IPS-18a (cell line): ENCODE results near the gene CELSR3.

Source experiments
- H3K27ac ChIP-seq: one replicate; pipeline ENCODE4 v1.5.1; 2013; ENCODE audit warnings: low read length
- H3K27me3 ChIP-seq: one replicate; pipeline ENCODE4 v1.6.1; 2013; ENCODE audit warnings: mild to moderate bottlenecking, low read length; ENCODE audit not compliant: control insufficient read depth, insufficient read depth
- H3K36me3 ChIP-seq: one replicate; pipeline ENCODE4 v1.6.1; 2013; ENCODE audit warnings: low read depth, low read length; ENCODE audit not compliant: control insufficient read depth
- H3K4me1 ChIP-seq: one replicate; pipeline ENCODE4 v1.6.1; 2013; ENCODE audit warnings: low read depth, low read length; ENCODE audit not compliant: control insufficient read depth
- H3K4me3 ChIP-seq: one replicate; pipeline ENCODE4 v1.5.1; 2013; ENCODE audit warnings: low read length
- H3K9ac ChIP-seq: one replicate; pipeline ENCODE4 v1.6.1; 2013; ENCODE audit warnings: mild to moderate bottlenecking, low read length, moderate library complexity
- H3K9me3 ChIP-seq: one replicate; pipeline ENCODE4 v1.6.1; 2013; ENCODE audit warnings: low read depth, low read length; ENCODE audit not compliant: control insufficient read depth

The CELSR3 gene

DNA sequence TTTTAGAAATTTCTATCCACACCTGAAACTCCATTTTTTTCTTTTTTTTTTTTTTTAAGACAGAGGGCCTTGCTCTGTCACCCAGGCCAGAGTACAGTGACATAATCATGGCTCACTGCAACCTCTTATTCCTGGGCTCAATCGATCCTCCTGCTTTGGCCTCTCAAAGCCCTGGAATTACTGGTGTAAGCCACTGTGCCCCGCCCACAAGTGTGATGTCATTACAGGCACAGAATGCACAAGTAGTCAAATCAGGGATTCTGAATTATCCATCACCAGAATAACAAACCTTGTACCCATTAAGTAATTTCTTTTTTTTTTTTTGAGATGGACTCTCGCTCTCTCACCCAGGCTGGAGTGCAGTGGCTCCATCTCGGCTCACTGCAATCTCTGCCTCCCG, 55.2 kb downstream of the CELSR3 start:
- H3K4me1 ChIP-seq = no peaks in the 10 kb centered on the region
- peaks cover 36% of the 10 kb centered on the region for H3K36me3 ChIP-seq
- H3K27me3 ChIP-seq = no peaks in the 10 kb centered on the region
- no peak overlapping the region for H3K27ac ChIP-seq
- no peaks in the 10 kb centered on the region for H3K9me3 ChIP-seq
- H3K4me3 ChIP-seq = no peak overlapping the region
- no peak overlapping the region for H3K9ac ChIP-seq

DNA sequence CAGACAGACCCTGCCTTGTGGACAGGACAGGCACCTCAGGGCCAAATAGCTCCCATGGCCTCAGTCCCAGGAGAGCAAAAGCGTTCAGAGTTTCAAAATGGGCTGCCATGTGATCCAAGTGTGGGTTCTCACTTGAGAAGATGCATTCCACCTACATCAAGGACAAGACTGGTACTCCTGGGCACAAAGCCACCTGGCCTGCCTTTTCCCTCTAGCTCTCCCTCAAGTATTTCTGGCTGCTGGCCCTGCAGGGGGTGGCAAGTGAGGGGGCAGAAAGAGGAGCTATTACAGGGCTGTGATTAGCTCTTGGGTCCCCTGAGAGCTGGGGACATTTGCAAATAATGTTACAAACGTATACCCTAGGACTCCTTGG, 61.1 kb downstream of the CELSR3 start:
- no peak overlapping the region for H3K27ac ChIP-seq
- no peaks in the 10 kb centered on the region for H3K27me3 ChIP-seq
- no peak overlapping the region for H3K9ac ChIP-seq
- H3K4me1 ChIP-seq = no peaks in the 10 kb centered on the region
- H3K36me3 ChIP-seq = peaks cover 88% of the 10 kb centered on the region
- no peaks in the 10 kb centered on the region for H3K9me3 ChIP-seq
- no peak overlapping the region for H3K4me3 ChIP-seq

DNA sequence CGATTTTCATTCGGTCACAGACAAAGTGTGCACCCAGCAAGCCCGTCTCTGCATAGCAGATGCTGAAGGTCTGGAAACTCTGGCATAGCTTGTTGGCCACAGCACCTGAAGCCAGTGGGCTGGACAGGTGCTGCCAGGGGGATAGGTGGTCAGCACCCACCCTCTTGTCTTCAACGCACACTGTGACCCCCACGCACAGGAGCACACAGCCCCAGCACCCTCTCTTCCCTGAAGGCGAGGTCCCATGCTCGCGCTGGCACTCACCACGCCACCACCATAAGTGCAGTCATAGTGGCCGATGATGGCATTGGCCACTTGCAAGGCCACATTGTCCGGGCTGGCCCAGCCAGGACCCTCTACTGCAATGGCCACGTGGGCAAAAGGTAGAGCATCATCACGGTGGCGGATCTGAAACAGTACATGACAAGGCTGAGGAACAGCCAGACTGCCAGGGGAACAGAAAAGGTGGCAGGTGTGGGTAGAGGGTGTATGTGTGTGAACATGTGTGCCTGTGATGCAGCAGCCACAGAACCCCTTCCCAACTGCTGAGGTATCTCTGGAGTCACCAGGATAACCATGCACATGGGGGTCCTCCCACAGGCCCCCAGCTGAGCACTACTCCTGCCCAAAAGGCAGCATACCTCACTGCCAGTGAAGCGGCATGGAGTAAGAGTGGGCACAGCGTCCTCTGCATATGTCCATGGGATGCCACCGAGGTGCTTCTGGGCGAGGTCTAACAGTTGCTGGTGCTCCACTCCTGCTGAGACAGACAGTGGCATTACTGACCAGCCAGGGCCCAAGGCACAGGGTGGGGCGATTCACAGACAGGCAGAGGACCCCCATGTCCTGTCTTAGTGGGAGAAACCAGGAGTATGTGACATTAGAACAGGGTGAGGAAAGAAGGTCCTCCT, 61.7 kb downstream of the CELSR3 start:
- H3K36me3 ChIP-seq = peaks cover 86% of the 10 kb centered on the region
- no peak overlapping the region for H3K9ac ChIP-seq
- H3K4me3 ChIP-seq = no peak overlapping the region
- H3K9me3 ChIP-seq = no peaks in the 10 kb centered on the region
- H3K27ac ChIP-seq = no peak overlapping the region
- no peaks in the 10 kb centered on the region for H3K27me3 ChIP-seq
- peaks cover under 1% of the 10 kb centered on the region for H3K4me1 ChIP-seq

DNA sequence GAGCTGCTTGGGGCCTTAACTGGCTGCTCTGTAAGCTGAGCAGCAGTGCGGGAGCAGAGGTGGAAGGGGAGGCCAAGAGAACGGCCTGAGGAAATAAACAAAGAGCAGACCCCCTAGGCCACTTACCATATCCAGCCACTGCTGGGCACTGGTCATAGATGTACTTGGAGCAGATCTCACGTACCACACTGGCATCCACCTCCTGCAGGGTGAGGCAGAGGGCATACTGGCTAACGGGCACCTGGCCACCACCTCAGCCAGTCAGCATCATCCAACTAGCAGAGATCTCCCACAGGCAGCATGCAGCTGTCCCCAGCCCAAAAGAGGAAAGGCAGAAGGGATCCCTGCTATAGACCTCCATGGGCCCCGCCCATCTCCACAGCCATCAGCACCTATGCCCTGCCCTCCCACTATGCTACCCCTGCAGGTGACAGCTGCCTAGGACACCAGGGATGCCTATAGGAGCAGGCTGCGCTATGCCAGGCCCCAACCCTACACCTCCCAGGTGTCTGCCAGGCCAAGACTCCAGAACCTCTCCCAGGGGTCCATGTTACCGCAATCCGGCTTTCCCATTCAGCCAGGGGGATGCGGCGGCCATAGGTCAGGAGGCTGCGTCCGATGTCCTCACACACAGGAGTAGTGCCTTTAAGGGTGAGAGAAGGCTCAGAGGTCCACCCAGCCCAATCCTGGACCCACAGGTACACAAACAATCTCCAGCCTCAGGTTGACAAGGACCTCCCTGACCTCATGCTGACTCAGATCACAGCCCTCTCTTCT, 63.0 kb downstream of the CELSR3 start:
- peaks cover 73% of the 10 kb centered on the region for H3K36me3 ChIP-seq
- H3K9ac ChIP-seq = no peak overlapping the region
- H3K27ac ChIP-seq = no peak overlapping the region

DNA sequence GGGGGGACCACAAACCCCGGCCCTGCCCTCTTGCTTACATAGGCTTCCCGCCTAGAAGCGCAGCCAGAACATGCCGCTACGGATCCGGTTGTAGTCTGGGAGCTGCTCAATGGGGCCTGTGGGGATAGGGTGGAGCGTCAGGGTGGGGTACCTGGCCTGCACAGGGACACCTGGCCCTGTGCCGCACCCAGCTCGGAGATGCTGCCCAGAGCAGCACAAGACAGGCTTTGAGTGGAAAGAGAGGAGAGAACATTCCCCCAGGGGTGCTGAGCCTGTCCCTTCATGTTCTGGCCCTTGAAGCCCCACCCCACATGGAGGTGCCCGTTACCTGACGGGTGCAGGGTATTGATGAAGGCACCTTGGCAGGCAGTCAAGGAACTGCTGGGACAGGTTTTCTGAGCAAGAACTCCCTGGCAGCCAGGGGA, 63.6 kb downstream of the CELSR3 start:
- peaks cover 67% of the 10 kb centered on the region for H3K36me3 ChIP-seq
- H3K27ac ChIP-seq = no peak overlapping the region
- no peak overlapping the region for H3K9ac ChIP-seq
- peaks cover 6% of the 10 kb centered on the region for H3K4me1 ChIP-seq
- no peak overlapping the region for H3K4me3 ChIP-seq
- H3K9me3 ChIP-seq = no peaks in the 10 kb centered on the region
- H3K27me3 ChIP-seq = no peaks in the 10 kb centered on the region

More for the DNA sequence above, 63.0 kb downstream of the CELSR3 start:
- Histone ChIP-seq H3K9me3 (no peaks in the 10 kb centered on the region), H3K4me1 (peaks cover 6% of the 10 kb centered on the region), H3K4me3 (no peak overlapping the region), H3K27me3 (no peaks in the 10 kb centered on the region)

DNA sequence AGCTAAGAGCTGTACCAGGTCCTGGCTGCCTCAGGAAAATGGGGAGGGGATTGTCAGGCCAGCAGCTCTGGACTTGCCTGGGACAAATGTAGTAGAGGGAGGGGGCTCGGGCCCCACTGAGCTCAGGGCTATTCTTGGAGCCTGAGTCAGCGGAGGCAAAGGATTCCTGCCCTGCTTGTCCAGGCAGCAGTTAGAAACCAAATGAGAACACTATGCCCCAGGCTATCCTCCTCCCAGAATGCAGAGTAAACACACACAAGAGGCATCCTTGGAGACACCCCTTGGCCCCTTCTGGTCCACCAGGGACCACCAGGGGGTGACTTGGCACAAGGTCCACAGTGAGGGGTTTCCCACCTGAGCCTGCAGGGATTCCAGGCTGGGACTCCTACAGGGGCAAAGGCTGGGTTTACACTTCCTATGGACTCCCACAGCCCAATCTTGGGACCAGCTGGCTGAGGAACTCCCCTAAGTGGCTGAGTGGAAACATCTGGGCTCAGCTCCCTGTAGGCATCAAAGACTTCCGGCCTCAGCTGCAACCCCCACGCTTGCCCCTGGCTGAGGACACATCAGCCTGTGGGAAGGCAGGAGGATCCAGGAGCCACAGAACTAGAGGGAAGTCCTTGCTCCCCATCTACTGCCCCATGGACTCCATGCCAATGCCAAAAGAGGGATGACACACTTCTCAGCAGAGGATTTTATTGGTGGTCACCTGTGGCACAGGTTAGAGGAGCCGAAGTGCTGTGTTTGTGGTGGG, 64.2 kb downstream of the CELSR3 start:
- no peaks in the 10 kb centered on the region for H3K27me3 ChIP-seq
- no peak overlapping the region for H3K27ac ChIP-seq
- no peaks in the 10 kb centered on the region for H3K9me3 ChIP-seq
- H3K36me3 ChIP-seq = peaks cover 61% of the 10 kb centered on the region
- peaks cover 6% of the 10 kb centered on the region for H3K4me1 ChIP-seq
- H3K9ac ChIP-seq = no peak overlapping the region
- H3K4me3 ChIP-seq = no peak overlapping the region

DNA sequence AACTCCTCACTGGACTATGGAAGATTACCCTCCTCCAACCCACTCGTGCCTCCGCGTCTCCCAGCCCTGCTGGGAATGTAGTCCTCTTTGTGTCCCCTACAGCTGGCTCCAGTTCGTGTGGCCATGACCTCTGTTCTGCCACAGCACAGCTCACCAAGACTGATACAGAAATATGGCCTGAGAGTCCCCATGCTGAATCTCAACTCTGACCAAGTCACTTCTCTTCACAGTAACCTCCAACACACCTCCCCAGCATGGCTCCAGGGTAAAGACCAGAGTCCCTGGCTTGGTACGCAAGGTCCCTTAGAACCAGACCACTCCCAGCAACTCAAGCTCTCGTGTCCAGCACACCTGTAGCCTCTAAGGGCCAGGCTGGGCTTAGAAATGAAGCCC, 65.3 kb downstream of the CELSR3 start:
- Histone ChIP-seq H3K27me3 (no peaks in the 10 kb centered on the region), H3K27ac (no peak overlapping the region), H3K9me3 (no peaks in the 10 kb centered on the region), H3K9ac (no peak overlapping the region), H3K4me1 (peaks cover 6% of the 10 kb centered on the region), H3K4me3 (no peak overlapping the region), H3K36me3 (peaks cover 50% of the 10 kb centered on the region)

DNA sequence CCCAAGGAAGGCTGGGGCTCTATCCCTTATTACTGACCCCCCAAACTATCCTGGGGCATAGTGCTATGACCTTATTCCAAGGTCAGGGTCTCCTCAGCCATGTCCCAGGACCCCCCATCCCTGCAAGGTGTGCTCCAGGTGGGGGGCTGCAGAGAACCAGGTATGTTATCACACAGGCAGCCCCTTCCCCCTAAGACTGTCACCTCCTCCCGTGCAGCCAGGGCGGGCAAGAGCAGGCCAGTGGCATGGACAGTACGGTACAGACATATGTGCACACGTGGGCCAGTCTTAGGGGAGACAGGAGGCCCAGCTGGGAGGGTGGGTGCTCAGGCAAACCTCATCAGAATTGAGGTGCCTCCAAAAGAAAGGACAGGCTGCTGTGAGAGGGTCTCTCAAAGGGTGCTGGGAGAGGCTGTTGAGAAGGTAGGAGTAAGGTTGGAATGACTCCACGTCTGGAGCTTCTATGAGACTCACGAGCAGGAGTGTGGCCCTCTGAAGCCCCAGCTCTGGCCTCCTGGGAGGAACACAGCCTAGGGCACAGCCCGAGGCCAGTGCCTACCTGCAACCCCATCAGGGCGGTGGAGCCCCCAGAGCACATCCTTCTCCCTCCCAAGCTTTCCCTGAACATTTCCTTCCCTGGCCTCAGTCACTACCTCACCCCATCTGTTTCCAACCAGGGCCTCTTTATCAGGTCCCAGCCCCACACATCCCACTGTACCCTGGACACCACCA, 65.8 kb downstream of the CELSR3 start:
- peaks cover 6% of the 10 kb centered on the region for H3K4me1 ChIP-seq
- H3K36me3 ChIP-seq = peaks cover 47% of the 10 kb centered on the region
- no peak overlapping the region for H3K4me3 ChIP-seq
- no peaks in the 10 kb centered on the region for H3K9me3 ChIP-seq
- no peaks in the 10 kb centered on the region for H3K27me3 ChIP-seq
- no peak overlapping the region for H3K9ac ChIP-seq
- no peak overlapping the region for H3K27ac ChIP-seq

DNA sequence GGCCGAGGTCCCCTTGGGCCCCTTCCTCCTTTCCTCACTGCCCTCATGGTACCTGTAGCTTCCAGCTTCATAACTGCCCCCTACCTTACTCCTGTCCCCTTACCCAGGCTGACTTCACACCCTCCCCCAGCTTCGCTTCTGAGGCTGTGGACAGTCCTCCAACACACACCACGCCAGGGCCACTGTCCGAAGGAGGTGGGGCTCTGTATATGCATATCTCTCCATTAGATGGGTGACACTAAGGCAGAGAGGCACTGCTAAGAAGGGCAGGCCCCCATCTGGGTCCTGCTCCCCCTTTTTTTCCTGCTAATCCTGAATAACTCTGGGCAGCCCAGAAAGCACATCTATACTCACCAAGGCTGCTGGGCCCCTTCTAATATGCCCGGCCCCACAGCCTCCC, 66.5 kb downstream of the CELSR3 start:
- H3K4me3 ChIP-seq = no peak overlapping the region
- H3K27me3 ChIP-seq = no peaks in the 10 kb centered on the region
- H3K36me3 ChIP-seq = peaks cover 40% of the 10 kb centered on the region
- no peak overlapping the region for H3K27ac ChIP-seq
- H3K4me1 ChIP-seq = peaks cover 6% of the 10 kb centered on the region
- no peaks in the 10 kb centered on the region for H3K9me3 ChIP-seq
- H3K9ac ChIP-seq = no peak overlapping the region

DNA sequence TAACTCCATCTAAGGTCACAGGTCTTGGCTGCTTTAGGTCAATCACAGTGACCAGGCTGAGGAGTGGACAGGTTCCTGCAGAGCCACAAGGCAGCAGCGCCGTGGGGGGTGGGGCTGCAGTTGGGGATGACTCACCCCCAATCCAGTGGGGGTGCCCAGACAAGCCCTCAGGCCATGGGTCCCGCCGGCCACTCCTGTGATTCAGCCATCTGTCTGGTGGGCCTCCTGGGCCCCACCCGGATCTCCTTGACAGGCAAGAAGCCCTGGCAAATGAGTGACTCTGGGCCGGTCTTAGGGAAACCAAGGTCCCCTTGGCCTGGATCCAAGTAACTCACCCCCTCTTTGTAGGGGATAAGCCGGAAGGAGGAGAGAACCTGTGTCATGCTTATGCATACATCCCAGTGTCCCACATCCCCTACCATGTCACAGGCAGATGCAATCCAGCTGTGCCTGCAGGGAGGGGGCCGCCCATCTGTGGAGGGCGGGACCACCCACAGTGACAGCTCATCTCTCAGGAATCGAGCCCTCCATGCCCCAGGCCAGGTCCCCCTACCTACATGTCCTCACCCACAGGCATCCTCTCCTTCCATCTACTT, 67.1 kb downstream of the CELSR3 start:
- H3K27ac ChIP-seq = no peak overlapping the region
- H3K36me3 ChIP-seq = peaks cover 35% of the 10 kb centered on the region
- H3K9ac ChIP-seq = no peak overlapping the region
- no peaks in the 10 kb centered on the region for H3K9me3 ChIP-seq
- peaks cover 6% of the 10 kb centered on the region for H3K4me1 ChIP-seq
- no peak overlapping the region for H3K4me3 ChIP-seq
- no peaks in the 10 kb centered on the region for H3K27me3 ChIP-seq
